HCT116 (cell line): Measurements from ENCODE around the gene FKBP4.

Experiments
- CEBPB ChIP-seq: IDR thresholded peaks from 2 replicates; pipeline ENCODE4 v1.6.1; 2012; ENCODE audit warnings: low read depth
- CTCF ChIP-seq, 3 experiments: fragments of 200-600 bp in 1 of 3; sonication (generic) in 1 of 3; IDR thresholded peaks in 2 of 3; conservative IDR thresholded peaks in 1 of 3; 2 replicates each; pipeline ENCODE4 v1.5.1; 2012 to 2017; ENCODE audit warnings: low read depth in 2 of 3, low read length in 2 of 3, antibody characterized with exemption in 1 of 3, borderline replicate concordance in 1 of 3, control low read depth in 1 of 3, mild to moderate bottlenecking in 1 of 3, mixed read lengths in 1 of 3, mixed run types in 1 of 3, moderate library complexity in 1 of 3; ENCODE audit not compliant: insufficient read depth in 1 of 3
- POLR2A ChIP-seq: IDR thresholded peaks from 2 replicates; pipeline ENCODE4 v1.7.0; 2011; ENCODE audit warnings: borderline replicate concordance; ENCODE audit not compliant: insufficient read depth, insufficient read length; ENCODE audit errors: extremely low read depth

GRCh38 chr12:2773199-2773875, 21.4 kb upstream of the FKBP4 start:
- no peak for TF ChIP-seq CEBPB
- no peak for TF ChIP-seq CTCF (IDR thresholded peaks at IDR 0.05 in 2 of 3, conservative IDR thresholded peaks at IDR 0.05 in 1 of 3; ENCODE audit: borderline replicate concordance in 1 of 3, insufficient read depth in 1 of 3, low read depth in 2 of 3, low read length in 2 of 3)
- no peak for TF ChIP-seq POLR2A
